H1 (cell line): ENCODE data around the gene DYNLL1. TPM values are rescaled to one million over a fixed set of nuclear protein-coding genes. Genes with fewer than 3 reads are reported as not detected.

Experiments used
- CTCF ChIA-PET: fragments of 300-600 bp; sonication (Branson Sonifier 250); formaldehyde crosslinking; loops from one replicate; lab custom pipeline; 2021; ENCODE audit not compliant: partially characterized antibody; lab: Charles Lee
- POLR2A ChIA-PET: fragments of 300-600 bp; sonication (Branson Sonifier 250); formaldehyde crosslinking; loops from one replicate; lab custom pipeline; 2021; ENCODE audit warnings: inconsistent platforms; ENCODE audit not compliant: partially characterized antibody; lab: Charles Lee
- DNase-seq, 2 experiments: peaks; one replicate each; pipeline versions ENCODE4 v3.0.0 to v3.0.0-alpha.2; 2010 to 2022; ENCODE audit warnings: low spot score in 2 of 2, low read depth in 1 of 2, mixed read lengths in 1 of 2
- FAIRE-seq: peaks from 2 replicates; lab custom pipeline; 2011; peaks lifted over from hg19 to GRCh38; lab: Jason Lieb, UNC
- H2AFZ ChIP-seq: 2 replicates; pipeline ENCODE4 v1.8.1; 2012; ENCODE audit warnings: low read length, inconsistent platforms
- H2AK5ac ChIP-seq: 2 replicates; pipeline ENCODE4 v1.6.1; 2013; ENCODE audit warnings: low read depth, low read length
- H2BK120ac ChIP-seq: replicated peaks from 2 replicates; pipeline ENCODE3; 2013; ENCODE audit warnings: low read depth, low read length, inconsistent platforms
- H2BK12ac ChIP-seq: 2 replicates; pipeline ENCODE4 v1.6.1; 2013; ENCODE audit warnings: low read depth, low read length
- H2BK15ac ChIP-seq: 2 replicates; pipeline ENCODE4 v1.6.1; 2013; ENCODE audit warnings: low read length
- H2BK20ac ChIP-seq: 2 replicates; pipeline ENCODE4 v1.6.1; 2013; ENCODE audit warnings: low read length
- H2BK5ac ChIP-seq: 2 replicates; pipeline ENCODE4 v1.6.1; 2013; ENCODE audit warnings: low read depth, low read length
- H3K14ac ChIP-seq: 2 replicates; pipeline ENCODE4 v1.6.1; 2013; ENCODE audit warnings: inconsistent platforms; ENCODE audit not compliant: insufficient read length
- H3K18ac ChIP-seq: 2 replicates; pipeline ENCODE4 v1.6.1; 2013; ENCODE audit warnings: low read length; ENCODE audit errors: extremely low read depth
- H3K23ac ChIP-seq: 2 replicates; pipeline ENCODE4 v1.6.1; 2013; ENCODE audit warnings: inconsistent platforms; ENCODE audit not compliant: insufficient read length
- H3K23me2 ChIP-seq: 2 replicates; pipeline ENCODE4 v1.6.1; 2013; ENCODE audit warnings: low read depth, low read length
- H3K27ac ChIP-seq: 2 replicates; pipeline ENCODE4 v1.6.1; 2011; ENCODE audit warnings: low read depth, low read length, inconsistent platforms
- H3K27me3 ChIP-seq, 4 experiments: replicated peaks in 1 of 4; 1 replicate in 1 of 4; 2 replicates in 3 of 4; pipeline versions ENCODE4 v1.6.1 to v1.8.1; 2011 to 2013; ENCODE audit warnings: low read length in 3 of 4, mild to moderate bottlenecking in 3 of 4, inconsistent platforms in 2 of 4, mixed read lengths in 2 of 4, moderate library complexity in 1 of 4; ENCODE audit not compliant: control insufficient read depth in 3 of 4, insufficient read depth in 3 of 4; ENCODE audit errors: extremely low read depth in 1 of 4
- H3K36me3 ChIP-seq, 4 experiments: 2 replicates each; pipeline versions ENCODE4 v1.6.1 to v1.8.1; 2011 to 2013; ENCODE audit warnings: mild to moderate bottlenecking in 4 of 4, low read length in 3 of 4, moderate library complexity in 2 of 4, control low read depth in 1 of 4, inconsistent platforms in 1 of 4; ENCODE audit not compliant: insufficient read depth in 4 of 4, control insufficient read depth in 2 of 4
- H3K4ac ChIP-seq: replicated peaks from 2 replicates; pipeline ENCODE3; 2013; ENCODE audit warnings: low read length, low read depth, mixed read lengths, inconsistent platforms; ENCODE audit not compliant: insufficient read length
- H3K4me1 ChIP-seq, 4 experiments: replicated peaks in 1 of 4; 1 replicate in 1 of 4; 2 replicates in 3 of 4; pipeline versions ENCODE4 v1.6.1 to v1.8.1; 2011 to 2013; ENCODE audit warnings: low read length in 3 of 4, inconsistent platforms in 2 of 4, mixed read lengths in 1 of 4; ENCODE audit not compliant: insufficient read depth in 4 of 4, control insufficient read depth in 3 of 4
- H3K4me2 ChIP-seq, 2 experiments: 2 replicates each; pipeline versions ENCODE4 v1.6.1 to v1.8.1; 2011 to 2013; ENCODE audit warnings: low read depth in 2 of 2, low read length in 2 of 2, control low read depth in 1 of 2, inconsistent platforms in 1 of 2, mild to moderate bottlenecking in 1 of 2; ENCODE audit not compliant: insufficient read depth in 1 of 2
- H3K4me3 ChIP-seq, 4 experiments: fragments of 200-600, 300-600 bp in 1 of 4; sonication (generic), shearing (Covaris generic), sonication (Bioruptor Twin) in 1 of 4; 2 replicates each; pipeline versions ENCODE4 v1.5.1 to v1.8.1; 2011 to 2016; ENCODE audit warnings: low read length in 4 of 4, low read depth in 3 of 4, control low read depth in 2 of 4, inconsistent platforms in 2 of 4, mild to moderate bottlenecking in 2 of 4, mixed read lengths in 1 of 4, moderate library complexity in 1 of 4; ENCODE audit not compliant: insufficient read depth in 2 of 4; ENCODE audit errors: extremely low read depth in 1 of 4
- H3K56ac ChIP-seq: replicated peaks from 2 replicates; pipeline ENCODE3; 2013; ENCODE audit warnings: low read depth, mild to moderate bottlenecking, mixed read lengths, low read length, inconsistent platforms; ENCODE audit not compliant: insufficient read length
- H3K79me1 ChIP-seq: 2 replicates; pipeline ENCODE4 v1.6.1; 2013; ENCODE audit warnings: low read depth, low read length, control low read depth
- H3K79me2 ChIP-seq, 2 experiments: 2 replicates each; pipeline versions ENCODE4 v1.6.1 to v1.8.1; 2012 to 2013; ENCODE audit warnings: low read length in 2 of 2, mild to moderate bottlenecking in 2 of 2, inconsistent platforms in 1 of 2; ENCODE audit not compliant: insufficient read depth in 2 of 2, control insufficient read depth in 1 of 2
- H3K9ac ChIP-seq, 4 experiments: replicated peaks in 1 of 4; 1 replicate in 1 of 4; 2 replicates in 3 of 4; pipeline versions ENCODE4 v1.6.1 to v1.8.1; 2011 to 2013; ENCODE audit warnings: low read depth in 3 of 4, low read length in 3 of 4, control low read depth in 2 of 4, mild to moderate bottlenecking in 2 of 4, moderate library complexity in 2 of 4, inconsistent platforms in 1 of 4; ENCODE audit errors: extremely low read depth in 1 of 4
- H3K9me3 ChIP-seq, 2 experiments: 2 replicates each; pipeline versions ENCODE4 v1.6.1 to v1.8.1; 2012 to 2013; ENCODE audit warnings: mild to moderate bottlenecking in 2 of 2, moderate library complexity in 2 of 2, control low read depth in 1 of 2, inconsistent platforms in 1 of 2, low read depth in 1 of 2, low read length in 1 of 2, mixed read lengths in 1 of 2; ENCODE audit not compliant: insufficient read depth in 2 of 2
- H4K20me1 ChIP-seq, 2 experiments: replicated peaks in 1 of 2; 2 replicates each; pipeline versions ENCODE3 to v1.8.1; 2011 to 2013; ENCODE audit warnings: inconsistent platforms in 2 of 2, low read length in 2 of 2, mild to moderate bottlenecking in 1 of 2; ENCODE audit not compliant: insufficient read depth in 2 of 2, control insufficient read depth in 1 of 2
- H4K5ac ChIP-seq: 2 replicates; pipeline ENCODE4 v1.6.1; 2013; ENCODE audit warnings: low read length, low read depth, mixed read lengths, inconsistent platforms; ENCODE audit not compliant: insufficient read length
- H4K8ac ChIP-seq: 2 replicates; pipeline ENCODE4 v1.8.0; 2013; ENCODE audit warnings: mild to moderate bottlenecking, moderate library complexity, low read length, inconsistent platforms; ENCODE audit not compliant: insufficient read depth; ENCODE audit errors: extremely low read depth
- H4K91ac ChIP-seq: replicated peaks from 2 replicates; pipeline ENCODE3; 2013; ENCODE audit warnings: low read length, mixed read lengths, inconsistent platforms; ENCODE audit not compliant: insufficient read length
- BCL11A ChIP-seq, 2 experiments: IDR thresholded peaks; one replicate each; pipeline ENCODE4 v1.6.1; 2011; ENCODE audit warnings: low read depth in 2 of 2, low read length in 2 of 2, mild to moderate bottlenecking in 2 of 2
- CHD1 ChIP-seq: IDR thresholded peaks from 2 replicates; pipeline ENCODE4 v1.6.1; 2012; ENCODE audit warnings: low read depth, low read length, improper control_type of control experiment
- CTBP2 ChIP-seq: IDR thresholded peaks from 2 replicates; pipeline ENCODE4 v1.7.0; 2011; ENCODE audit warnings: borderline replicate concordance, mild to moderate bottlenecking, moderate library complexity, mixed read lengths, low read length; ENCODE audit not compliant: insufficient read depth, insufficient read length
- EP300 ChIP-seq, 2 experiments: IDR thresholded peaks; 1 replicate in 1 of 2; 2 replicates in 1 of 2; pipeline ENCODE4 v1.6.1; 2011 to 2012; ENCODE audit warnings: low read depth in 2 of 2, low read length in 2 of 2, mild to moderate bottlenecking in 2 of 2, borderline replicate concordance in 1 of 2, inconsistent platforms in 1 of 2, moderate library complexity in 1 of 2
- FOSL1 ChIP-seq: IDR thresholded peaks from 2 replicates; pipeline ENCODE4 v1.6.1; 2011; ENCODE audit warnings: mild to moderate bottlenecking, low read depth, low read length, moderate library complexity; ENCODE audit not compliant: insufficient read depth
- MAX ChIP-seq: IDR thresholded peaks from 2 replicates; pipeline ENCODE4 v1.6.1; 2012; ENCODE audit warnings: inconsistent platforms
- NRF1 ChIP-seq: IDR thresholded peaks from 2 replicates; pipeline ENCODE4 v1.6.1; 2011; ENCODE audit warnings: mild to moderate bottlenecking, low read depth, low read length, improper control_type of control experiment
- POLR2A ChIP-seq, 2 experiments: IDR thresholded peaks; 1 replicate in 1 of 2; 2 replicates in 1 of 2; pipeline ENCODE4 v1.6.1; 2011; ENCODE audit warnings: low read depth in 2 of 2, low read length in 2 of 2, mild to moderate bottlenecking in 2 of 2; ENCODE audit errors: control extremely low read depth in 1 of 2
- POLR2AphosphoS5 ChIP-seq: IDR thresholded peaks from 2 replicates; pipeline ENCODE4 v1.6.1; 2011; ENCODE audit warnings: low read depth, low read length
- RAD21 ChIP-seq, 2 experiments: IDR thresholded peaks in 1 of 2; conservative IDR thresholded peaks in 1 of 2; 2 replicates each; pipeline ENCODE4 v1.6.1; 2011; ENCODE audit warnings: low read depth in 2 of 2, low read length in 2 of 2, improper control_type of control experiment in 1 of 2, inconsistent platforms in 1 of 2, mild to moderate bottlenecking in 1 of 2, moderate library complexity in 1 of 2
- RFX5 ChIP-seq: IDR thresholded peaks from 2 replicates; pipeline ENCODE4 v1.6.1; 2011; ENCODE audit warnings: low read depth, low read length, improper control_type of control experiment, borderline replicate concordance
- RXRA ChIP-seq: IDR thresholded peaks from 2 replicates; pipeline ENCODE4 v1.6.1; 2011; ENCODE audit warnings: low read depth, mild to moderate bottlenecking, low read length, moderate library complexity; ENCODE audit not compliant: insufficient read depth
- SIX5 ChIP-seq: IDR thresholded peaks from 2 replicates; pipeline ENCODE4 v1.6.1; 2011; ENCODE audit warnings: mild to moderate bottlenecking, low read depth, low read length
- SUZ12 ChIP-seq: fragments of 200-600 bp; sonication (generic); IDR thresholded peaks from 2 replicates; pipeline ENCODE4 v1.6.1; 2012; ENCODE audit warnings: mild to moderate bottlenecking, inconsistent platforms, low read length, moderate library complexity, mixed read lengths
- WGBS, 2 experiments: shearing (Covaris generic) in 1 of 2; methylation state at CpG; one replicate each; pipeline versions ENCODE4 v1.1.6 to v1.1.7; 2013 to 2015; ENCODE audit warnings: low lambda C conversion rate in 2 of 2, mixed read lengths in 2 of 2, inconsistent platforms in 1 of 2, low coverage in 1 of 2, missing lambda C conversion rate in 1 of 2; ENCODE audit not compliant: insufficient replicate concordance in 2 of 2, insufficient coverage in 1 of 2, insufficient read length in 1 of 2; ENCODE audit errors: extremely low coverage in 1 of 2, missing lambda C conversion rate in 1 of 2; 5-methylcytosine and 5-hydroxymethylcytosine counted together
- polyA plus RNA-seq, 7 experiments: library from polyadenylated mRNA; depleted of rRNA in 3 of 7; stranded (reverse) in 5 of 7; unstranded in 2 of 7; fragments of >200 nt in 5 of 7; fragments of 200-250 nt in 2 of 7; gene quantifications; 1 replicate in 5 of 7; 2 replicates in 1 of 7; 4 replicates in 1 of 7; pipeline versions ENCODE4 v1.2.1 to v1.2.3, GENCODE V29; 2011 to 2013; ENCODE audit warnings: missing spikeins in 2 of 7, mixed read lengths in 2 of 7
- total RNA-seq: library from RNA; stranded (reverse); fragmentation: NEBNext Ultra II Directional; extraction: Animal tissue kit (Norgen Biotek cat#: 25700); gene quantifications from 2 replicates; pipeline ENCODE4 v1.2.1, GENCODE V29; 2021

DYNLL1 gene
- total and polyA plus RNA-seq, 2 of the 8 experiments (the other 6 are each of a cell fraction or from before 2014, with no cell fraction given): 423 to 488 TPM

GRCh38 chr12:120489018-120489417 lies 6.9 kb upstream of the DYNLL1 start:
- FAIRE-seq (no peak), DNase-seq (no peak)
- POLR2A ChIA-PET: interaction anchor here (1.1 to 4.6 kb wide), 5 partner anchors 10 to 33 kb away, joined by 3 to 25 read pairs (median 5); partner anchors contain the start of gene SRSF9
- no peaks in the 10 kb centered on the region for H3K23me2 ChIP-seq
- no peak overlapping the region for H4K5ac ChIP-seq
- H3K27me3 ChIP-seq: no peaks in the 10 kb centered on the region; a peak in 1 of 7 replicates
- H4K20me1 ChIP-seq: no peaks in the 10 kb centered on the region
- no peak overlapping the region for H3K4me3 ChIP-seq
- no peak for TF ChIP-seq POLR2AphosphoS5
- TF ChIP-seq BCL11A (IDR thresholded peaks at IDR 0.05; ENCODE audit: low read depth in 2 of 2, low read length in 2 of 2): no peak
- TF ChIP-seq FOSL1: no peak
- no peak for TF ChIP-seq CTBP2
- TF ChIP-seq EP300 (IDR thresholded peaks at IDR 0.05; ENCODE audit: borderline replicate concordance in 1 of 2, low read depth in 2 of 2, low read length in 2 of 2): no peak
- TF ChIP-seq NRF1: no peak
- TF ChIP-seq RXRA: no peak
- no peak for TF ChIP-seq POLR2A (IDR thresholded peaks at IDR 0.05; ENCODE audit: control extremely low read depth in 1 of 2, low read depth in 2 of 2, low read length in 2 of 2)
- no peak for TF ChIP-seq RFX5
- TF ChIP-seq SUZ12: no peak
- TF ChIP-seq RAD21 (IDR thresholded peaks at IDR 0.05 in 1 of 2, conservative IDR thresholded peaks at IDR 0.05 in 1 of 2; ENCODE audit: low read depth in 2 of 2, low read length in 2 of 2): no peak
- TF ChIP-seq CHD1: no peak
- TF ChIP-seq SIX5: no peak
- TF ChIP-seq MAX: no peak
- TF ChIP-seq, all 59 proteins: peak for 0
- CTCF ChIA-PET: interaction anchor here (1.0 to 6.6 kb wide), 3 partner anchors 10 to 30 kb away, joined by 3 to 47 read pairs (median 6); partner anchors contain the start of gene SRSF9
- 93% methylated on average over 4 of the region's 4 CpGs; no CpG with 5 or more reads in 1 of the 2 experiments for WGBS, 2 experiments
- H3K9me3 ChIP-seq: no peaks in the 10 kb centered on the region; a peak in 1 of 4 replicates
- no peak overlapping the region for H3K9ac ChIP-seq
- H2BK15ac ChIP-seq: no peak overlapping the region
- H3K4ac ChIP-seq: no peak overlapping the region
- no peaks in the 10 kb centered on the region for H3K79me1 ChIP-seq
- no peak overlapping the region for H3K27ac ChIP-seq
- H3K56ac ChIP-seq: no peak overlapping the region
- no peak overlapping the region for H2BK120ac ChIP-seq
- H2BK12ac ChIP-seq: no peak overlapping the region
- H2AK5ac ChIP-seq: no peak overlapping the region
- H3K79me2 ChIP-seq: no peaks in the 10 kb centered on the region
- H2BK20ac ChIP-seq: no peak overlapping the region
- no peak overlapping the region for H3K23ac ChIP-seq
- H2BK5ac ChIP-seq: no peak overlapping the region
- no peak overlapping the region for H3K14ac ChIP-seq
- no peak overlapping the region for H3K4me2 ChIP-seq
- peaks cover 0 to 2% (median 0%) of the 10 kb centered on the region in 4 experiments; a peak in 2 of 8 replicates for H3K36me3 ChIP-seq
- H2AFZ ChIP-seq: no peak overlapping the region
- H3K4me1 ChIP-seq: no peaks in the 10 kb centered on the region
- H3K18ac ChIP-seq: no peak overlapping the region
- no peak overlapping the region for H4K8ac ChIP-seq
- H4K91ac ChIP-seq: no peak overlapping the region
